ENCODE measurements around the gene BRPF3. TPM values are rescaled to one million over a fixed set of nuclear protein-coding genes. Genes with fewer than 3 reads are reported as not detected.

The BRPF3 gene
- total RNA-seq (2013) = 4.4 TPM
- polyA plus RNA-seq (1 to 10 TPM; 1.1 to 9.2 (median 1.3) TPM), polyA minus RNA-seq (7.2 and 12.0 TPM in 2 replicates), total RNA-seq (18.1 to 118 (median 28.1) reads per million in 11 experiments)

- no peaks in the 10 kb centered on the region for H3K27me3 ChIP-seq (ENCODE audit: control insufficient read depth in 2 of 2, insufficient read depth in 2 of 2, low read length in 2 of 2)
- H3K36me3 ChIP-seq (replicated peaks in 1 of 2; ENCODE audit: control insufficient read depth in 1 of 2, insufficient read depth in 2 of 2, low read length in 2 of 2) = peaks cover 10 to 19% of the 10 kb centered on the region in 2 donors
- no peaks in the 10 kb centered on the region for H3K9me3 ChIP-seq (replicated peaks in 1 of 2; ENCODE audit: control insufficient read depth in 1 of 2, insufficient read depth in 1 of 2, low read length in 2 of 2)
- Mint-ChIP-seq H3K4me1 (peaks cover 16% of the 10 kb centered on the region), H3K36me3 (peaks cover 12 to 16% of the 10 kb centered on the region in 2 donors), H3K9me3 (peaks cover 0 to 5% (median under 1%) of the 10 kb centered on the region in 7 donors), H3K4me3 (peak within 1 kb of the TSS; percentile 85 to 92), H3K27ac (peak within 1 kb of the TSS; percentile 85 to 98 (median 96)), H3K27me3 (ENCODE audit: low read depth in 3 of 3) (peaks cover 0 to 8% (median 0%) of the 10 kb centered on the region in 3 donors)
- intact Hi-C loops (cut with micrococcal nuclease) = loop anchor here (2.0 to 5.0 kb wide), 4 partner anchors 69 to 169 kb away; partner anchors contain the start of gene MAPK14 (in 2 of the 2)
- H3K27ac ChIP-seq (ENCODE audit: low read depth in 1 of 2, low read length in 2 of 2) = peak within 1 kb of the TSS; percentile 57 to 77
- peak within 1 kb of the TSS; percentile 80 for H2AFZ ChIP-seq (ENCODE audit: insufficient read depth, low read depth, low read length, poor library complexity, severe bottlenecking)
- peaks cover 13 to 17% of the 10 kb centered on the region in 2 donors for H3K4me1 ChIP-seq (ENCODE audit: control insufficient read depth in 1 of 2, insufficient read depth in 2 of 2, low read length in 2 of 2)
- peak; percentile 78 for TF ChIP-seq CTCF (IDR thresholded peaks at IDR 0.05)
- peak within 1 kb of the TSS; percentile 63 to 93 (median 81) for H3K4me3 ChIP-seq (replicated peaks in 1 of 3; ENCODE audit: low read depth in 2 of 3, low read length in 3 of 3)
- H3K4me2 ChIP-seq (replicated peaks; ENCODE audit: extremely low read depth, low read length, poor library complexity, severe bottlenecking) = peak within 1 kb of the TSS; percentile 97
- peaks cover 24% of the 10 kb centered on the region for H4K20me1 ChIP-seq (ENCODE audit: insufficient read depth, low read length)
- H3K79me2 ChIP-seq (ENCODE audit: insufficient read depth, low read length) = peaks cover 23% of the 10 kb centered on the region
- peak within 1 kb of the TSS; percentile 93 for H3K9ac ChIP-seq (ENCODE audit: insufficient read depth, low read length, poor library complexity, severe bottlenecking)
- WGBS (ENCODE audit: insufficient coverage) = 0% methylated on average over 67 of the region's 79 CpGs
- DNase-seq = peak; percentile 62 to 73 (median 69)
These were observed at the start of gene BRPF3 for GRCh38 chr6:36196113-36196879. Gene BRPF3 (plus strand): TSS chr6:36196744. CDS start chr6:36200323, 3,579 bp downstream.

DNA sequence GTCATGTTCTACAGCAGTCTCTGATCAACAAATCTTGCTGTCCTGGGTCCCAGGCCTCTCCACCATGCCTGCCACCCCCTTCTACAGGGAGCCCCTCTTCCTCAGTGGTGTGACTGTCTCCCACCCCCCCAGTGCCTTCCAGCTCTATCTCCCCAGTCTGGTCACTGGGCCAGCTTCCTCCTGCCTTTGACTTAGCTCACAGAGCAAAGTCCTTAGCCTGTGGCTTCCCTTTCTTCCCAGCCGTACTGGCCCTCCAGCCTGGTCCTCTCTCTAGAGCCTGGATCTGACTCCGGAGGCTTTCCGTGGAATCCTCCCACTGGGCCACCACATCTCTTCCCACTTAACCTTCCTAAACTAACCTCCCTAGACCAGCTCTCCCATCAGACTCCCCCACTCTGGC, 49.2 kb upstream of the BRPF3 start:
- Histone ChIP-seq H3K4me3 (replicated peaks in 1 of 3; ENCODE audit: low read depth in 2 of 3, low read length in 3 of 3) (peak overlapping the region in 1 of 3 experiments; percentile 44), H3K4me1 (ENCODE audit: control insufficient read depth in 1 of 2, insufficient read depth in 2 of 2, low read length in 2 of 2) (peaks cover 48 to 53% of the 10 kb centered on the region in 2 donors), H3K79me2 (ENCODE audit: insufficient read depth, low read length) (no peaks in the 10 kb centered on the region), H3K9me3 (replicated peaks in 1 of 2; ENCODE audit: control insufficient read depth in 1 of 2, insufficient read depth in 1 of 2, low read length in 2 of 2) (peaks cover 0 to 5% of the 10 kb centered on the region in 2 donors), H3K9ac (ENCODE audit: insufficient read depth, low read length, poor library complexity, severe bottlenecking) (no peak overlapping the region), H4K20me1 (ENCODE audit: insufficient read depth, low read length) (no peaks in the 10 kb centered on the region), H3K27ac (ENCODE audit: low read depth in 1 of 2, low read length in 2 of 2) (peak overlapping the region; percentile 12 to 30), H3K27me3 (ENCODE audit: control insufficient read depth in 2 of 2, insufficient read depth in 2 of 2, low read length in 2 of 2) (no peaks in the 10 kb centered on the region), H3K36me3 (replicated peaks in 1 of 2; ENCODE audit: control insufficient read depth in 1 of 2, insufficient read depth in 2 of 2, low read length in 2 of 2) (no peaks in the 10 kb centered on the region), H3K4me2 (replicated peaks; ENCODE audit: extremely low read depth, low read length, poor library complexity, severe bottlenecking) (peak overlapping the region; percentile 60), H2AFZ (ENCODE audit: insufficient read depth, low read depth, low read length, poor library complexity, severe bottlenecking) (no peak overlapping the region)
- WGBS (ENCODE audit: insufficient coverage) = 69% methylated on average over 3 of the region's 3 CpGs
- peaks cover 51% of the 10 kb centered on the region for H3K4me1 Mint-ChIP-seq
- DNase-seq = peak in 2 of 3 donors; percentile 37 to 38
- peaks cover 0 to 2% of the 10 kb centered on the region in 2 donors for H3K36me3 Mint-ChIP-seq
- peak overlapping the region; percentile 52 to 82 for H3K4me3 Mint-ChIP-seq
- peaks cover 2 to 9% (median 7%) of the 10 kb centered on the region in 3 donors for H3K27me3 Mint-ChIP-seq (ENCODE audit: low read depth in 3 of 3)
- no peak for TF ChIP-seq CTCF (IDR thresholded peaks at IDR 0.05)
- H3K27ac Mint-ChIP-seq = peak overlapping the region in 6 of 7 donors; percentile 54 to 84 (median 72)
- H3K9me3 Mint-ChIP-seq = peaks cover 0 to 9% (median 3%) of the 10 kb centered on the region in 7 donors
- intact Hi-C loops (cut with micrococcal nuclease) = loop anchor here in 1 of 2 donors (5.0 kb wide), 1 partner anchor 35 kb away; no protein-coding TSS in a partner anchor

Data from CD14-positive monocyte (primary cell).